ENCODE measurements around the gene IGSF11.

Gene IGSF11

DNA sequence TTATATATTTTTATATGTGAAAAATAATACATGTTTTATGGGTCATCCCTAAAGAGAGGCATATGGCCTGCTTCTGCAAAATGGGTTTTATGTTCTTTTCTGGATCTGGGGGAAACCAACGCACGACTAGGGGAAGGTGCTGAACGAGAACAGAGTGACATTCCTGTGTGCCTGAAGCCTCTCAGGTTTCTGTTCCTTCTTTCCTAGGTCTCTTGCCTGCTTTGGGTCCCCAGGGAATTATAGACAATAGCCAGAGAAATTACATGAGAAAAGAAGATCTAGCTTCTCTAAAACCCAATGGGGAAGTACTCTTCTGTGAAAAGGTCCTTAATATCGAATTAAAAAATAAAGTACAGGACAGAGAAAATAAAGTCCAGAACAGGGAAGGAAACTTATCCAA, 66.5 kb downstream of the IGSF11 start:
- Histone ChIP-seq H3K9ac (ENCODE audit: insufficient read length, low read depth) (no peak overlapping the region), H3K4me1 (ENCODE audit: insufficient read depth, insufficient read length) (no peaks in the 10 kb centered on the region), H3K4me3 (ENCODE audit: insufficient read length, low read depth) (no peak overlapping the region), H3K9me3 (ENCODE audit: insufficient read depth, low read length) (no peaks in the 10 kb centered on the region), H3K36me3 (ENCODE audit: insufficient read depth, insufficient read length, low read length) (no peaks in the 10 kb centered on the region), H3K27me3 (ENCODE audit: insufficient read depth, insufficient read length) (no peaks in the 10 kb centered on the region)
- DNase-seq (ENCODE audit: low read depth, low spot score): peak; percentile 48
- TF ChIP-seq SUZ12 (IDR thresholded peaks at IDR 0.05; ENCODE audit: extremely low read depth, insufficient read depth, insufficient read length) (no peak), YY1 (IDR thresholded peaks at IDR 0.05; ENCODE audit: insufficient read depth, insufficient read length) (no peak), ZNF274 (IDR thresholded peaks at IDR 0.05; ENCODE audit: low read depth, low read length) (no peak)

DNA sequence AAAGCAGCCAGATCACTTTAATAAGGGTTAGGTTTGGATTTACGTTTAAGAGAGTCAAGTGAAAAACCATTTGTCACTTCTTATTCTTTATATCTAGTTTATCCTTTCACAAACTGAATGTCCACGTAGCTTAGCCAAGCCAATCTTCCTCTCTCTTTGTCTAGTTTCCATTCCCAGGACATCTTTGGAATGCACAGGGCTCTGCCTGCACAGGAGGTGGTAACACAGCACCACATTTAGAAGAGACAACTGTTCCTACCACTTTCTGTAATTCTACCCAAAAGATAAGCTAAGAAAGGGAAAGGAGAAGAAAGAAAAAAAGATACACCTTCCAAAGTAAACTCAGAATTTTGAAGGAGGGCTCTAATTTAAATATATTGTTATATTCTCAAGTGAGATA, 67.9 kb downstream of the IGSF11 start:
- Histone ChIP-seq H3K27me3 (ENCODE audit: insufficient read depth, insufficient read length) (no peaks in the 10 kb centered on the region), H3K4me1 (ENCODE audit: insufficient read depth, insufficient read length) (no peaks in the 10 kb centered on the region), H3K9ac (ENCODE audit: insufficient read length, low read depth) (no peak overlapping the region), H3K9me3 (ENCODE audit: insufficient read depth, low read length) (no peaks in the 10 kb centered on the region), H3K36me3 (ENCODE audit: insufficient read depth, insufficient read length, low read length) (no peaks in the 10 kb centered on the region), H3K4me3 (ENCODE audit: insufficient read length, low read depth) (no peak overlapping the region)
- DNase-seq (ENCODE audit: low read depth, low spot score): no peak
- TF ChIP-seq ZNF274 (IDR thresholded peaks at IDR 0.05; ENCODE audit: low read depth, low read length) (no peak), YY1 (IDR thresholded peaks at IDR 0.05; ENCODE audit: insufficient read depth, insufficient read length) (no peak), SUZ12 (IDR thresholded peaks at IDR 0.05; ENCODE audit: extremely low read depth, insufficient read depth, insufficient read length) (no peak)

DNA sequence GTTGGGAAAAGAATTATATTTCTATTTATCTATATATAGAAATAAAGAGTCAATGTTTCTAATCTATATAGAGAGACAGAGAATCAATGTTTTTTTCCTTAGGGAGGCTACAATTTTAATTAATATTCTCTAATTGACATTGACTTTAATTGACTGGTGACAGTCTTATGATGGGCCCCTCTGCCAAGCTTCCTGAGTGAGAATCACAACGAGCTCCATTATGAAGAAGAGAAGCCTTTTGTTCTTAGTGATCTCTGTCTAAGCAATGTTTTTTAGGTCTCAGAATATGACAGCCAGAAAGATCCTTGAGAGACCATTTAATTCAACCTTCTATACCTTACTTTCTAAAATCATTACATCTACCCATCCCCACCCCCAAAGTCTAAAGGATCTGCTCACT, 70.9 kb downstream of the IGSF11 start:
- TF ChIP-seq YY1 (IDR thresholded peaks at IDR 0.05; ENCODE audit: insufficient read depth, insufficient read length): no peak
- no peak for TF ChIP-seq ZNF274 (IDR thresholded peaks at IDR 0.05; ENCODE audit: low read depth, low read length)
- Histone ChIP-seq H3K4me1 (ENCODE audit: insufficient read depth, insufficient read length) (no peaks in the 10 kb centered on the region), H3K36me3 (ENCODE audit: insufficient read depth, insufficient read length, low read length) (no peaks in the 10 kb centered on the region), H3K27me3 (ENCODE audit: insufficient read depth, insufficient read length) (no peaks in the 10 kb centered on the region), H3K9ac (ENCODE audit: insufficient read length, low read depth) (no peak overlapping the region), H3K4me3 (ENCODE audit: insufficient read length, low read depth) (no peak overlapping the region), H3K9me3 (ENCODE audit: insufficient read depth, low read length) (no peaks in the 10 kb centered on the region)
- DNase-seq (ENCODE audit: low read depth, low spot score): no peak

DNA sequence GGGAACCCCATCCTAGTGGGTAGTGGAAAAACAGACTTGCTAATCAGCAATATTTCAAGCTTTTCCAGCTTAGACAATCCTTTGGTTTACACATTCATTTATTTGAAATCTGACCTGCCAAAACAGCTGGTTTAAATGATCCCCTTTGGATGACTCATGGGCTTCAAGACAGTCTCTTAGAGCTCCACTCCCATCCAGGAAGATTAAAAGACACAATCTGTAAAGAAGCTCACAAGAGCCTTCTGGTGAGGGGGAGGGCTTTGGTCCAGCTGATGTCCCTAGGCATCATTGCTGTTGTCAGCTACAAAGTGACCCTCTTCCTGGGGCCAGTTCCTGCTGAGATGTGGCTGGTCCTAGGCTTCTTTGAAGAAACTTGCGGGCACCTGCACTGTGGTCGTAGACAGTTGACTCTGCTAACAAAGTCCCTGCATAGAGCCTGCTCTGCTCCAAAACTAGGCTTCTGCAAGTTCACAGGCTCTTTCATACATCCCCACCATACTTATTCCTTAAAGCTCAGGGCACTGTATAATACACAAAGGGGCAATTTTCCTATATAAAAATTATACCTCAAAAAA, 73.7 kb downstream of the IGSF11 start:
- Histone ChIP-seq H3K4me1 (ENCODE audit: insufficient read depth, insufficient read length) (no peaks in the 10 kb centered on the region), H3K9ac (ENCODE audit: insufficient read length, low read depth) (no peak overlapping the region), H3K36me3 (ENCODE audit: insufficient read depth, insufficient read length, low read length) (no peaks in the 10 kb centered on the region), H3K4me3 (ENCODE audit: insufficient read length, low read depth) (no peak overlapping the region), H3K9me3 (ENCODE audit: insufficient read depth, low read length) (no peaks in the 10 kb centered on the region), H3K27me3 (ENCODE audit: insufficient read depth, insufficient read length) (no peaks in the 10 kb centered on the region)
- no peak for DNase-seq (ENCODE audit: low read depth, low spot score)
- TF ChIP-seq YY1 (IDR thresholded peaks at IDR 0.05; ENCODE audit: insufficient read depth, insufficient read length): no peak
- TF ChIP-seq ZNF274 (IDR thresholded peaks at IDR 0.05; ENCODE audit: low read depth, low read length): no peak
- no peak for TF ChIP-seq SUZ12 (IDR thresholded peaks at IDR 0.05; ENCODE audit: extremely low read depth, insufficient read depth, insufficient read length)

DNA sequence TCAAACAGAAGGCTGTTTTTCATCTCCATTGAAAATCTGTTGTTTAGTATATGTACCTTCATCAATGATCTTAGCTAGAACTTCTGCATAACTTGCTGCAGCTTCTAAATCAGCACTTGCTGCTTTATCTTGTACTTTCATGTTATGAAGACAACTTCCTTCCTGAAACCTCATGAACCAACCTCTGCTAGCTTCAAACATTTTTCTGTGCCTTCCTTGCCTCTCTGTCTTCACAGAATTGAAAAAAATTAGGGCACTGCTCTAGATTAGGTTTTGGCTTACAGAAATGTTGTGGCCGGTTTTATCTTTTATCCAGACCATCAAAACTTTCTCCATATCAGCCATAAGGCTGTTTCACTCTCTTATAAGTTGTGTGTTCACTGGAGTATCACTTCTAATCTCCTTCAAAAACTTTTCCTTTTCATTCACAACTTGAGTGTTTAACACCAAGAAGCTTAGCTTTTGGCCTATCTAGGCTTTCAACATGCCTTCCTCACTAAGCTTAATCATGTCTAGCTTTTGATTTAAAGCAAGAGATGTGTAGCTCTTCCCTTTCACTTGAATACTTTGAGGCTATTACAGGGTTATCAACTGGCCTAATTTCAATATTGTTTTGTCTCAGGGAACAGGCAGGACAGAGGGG, 78.6 kb downstream of the IGSF11 start:
- Histone ChIP-seq H3K36me3 (ENCODE audit: insufficient read depth, insufficient read length, low read length) (no peaks in the 10 kb centered on the region), H3K4me3 (ENCODE audit: insufficient read length, low read depth) (no peak overlapping the region), H3K4me1 (ENCODE audit: insufficient read depth, insufficient read length) (no peaks in the 10 kb centered on the region), H3K9ac (ENCODE audit: insufficient read length, low read depth) (no peak overlapping the region), H3K9me3 (ENCODE audit: insufficient read depth, low read length) (no peaks in the 10 kb centered on the region; the same call in 1 of the 2 replicates), H3K27me3 (ENCODE audit: insufficient read depth, insufficient read length) (no peaks in the 10 kb centered on the region)
- DNase-seq (ENCODE audit: low read depth, low spot score): no peak
- TF ChIP-seq ZNF274 (IDR thresholded peaks at IDR 0.05; ENCODE audit: low read depth, low read length): no peak
- no peak for TF ChIP-seq YY1 (IDR thresholded peaks at IDR 0.05; ENCODE audit: insufficient read depth, insufficient read length)

DNA sequence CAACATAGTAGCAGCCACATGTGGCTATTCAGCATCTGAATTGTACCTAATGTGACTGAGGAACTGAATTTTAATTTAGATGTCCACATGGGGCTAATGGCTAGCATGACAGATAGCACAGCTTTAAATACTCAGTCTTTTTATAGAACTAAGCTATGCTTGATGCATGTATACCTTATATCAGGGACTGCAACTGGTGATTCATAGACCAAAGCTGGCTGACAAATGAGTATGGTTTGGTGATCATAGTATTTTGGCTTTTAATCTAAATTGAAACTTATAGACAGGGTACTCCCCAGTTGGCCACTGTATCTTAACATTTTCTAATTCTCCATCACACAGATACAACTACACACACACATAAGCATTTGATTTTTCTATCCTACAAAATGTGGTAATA, 83.6 kb downstream of the IGSF11 start:
- H3K9ac ChIP-seq (ENCODE audit: insufficient read length, low read depth): no peak overlapping the region
- DNase-seq (ENCODE audit: low read depth, low spot score): no peak
- H3K27me3 ChIP-seq (ENCODE audit: insufficient read depth, insufficient read length): no peaks in the 10 kb centered on the region

DNA sequence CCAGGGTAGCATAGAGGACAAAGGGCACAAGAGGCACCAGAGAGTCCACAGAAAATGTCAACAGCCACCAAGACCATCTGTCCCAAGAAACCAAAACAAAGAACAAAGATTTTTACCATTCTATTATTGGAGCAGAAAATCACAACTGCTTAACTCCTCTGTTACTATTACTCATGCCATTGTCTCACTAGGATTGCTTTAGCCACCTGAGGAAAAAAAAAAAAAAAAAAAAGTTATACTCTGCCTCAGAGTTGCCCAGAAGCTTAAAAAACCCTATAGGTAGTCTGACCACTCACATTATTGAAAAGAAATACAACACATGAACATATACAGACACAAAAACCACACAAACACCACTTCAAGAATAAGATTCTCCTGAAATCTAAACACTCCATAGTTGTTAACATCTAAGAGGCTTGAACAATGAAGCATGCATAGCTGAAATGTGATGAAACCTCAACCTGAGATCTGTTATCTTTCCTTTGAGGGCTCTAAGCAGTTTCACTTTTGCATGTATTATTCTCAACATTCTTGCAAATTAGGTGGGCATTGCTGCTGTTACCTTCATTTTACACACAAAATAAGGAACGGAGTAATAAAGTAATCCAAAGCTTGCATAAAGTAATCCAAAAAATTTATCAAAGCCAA, 85.4 kb downstream of the IGSF11 start:
- no peaks in the 10 kb centered on the region for H3K9me3 ChIP-seq (ENCODE audit: insufficient read depth, low read length)
- H3K27me3 ChIP-seq (ENCODE audit: insufficient read depth, insufficient read length): no peaks in the 10 kb centered on the region
- DNase-seq (ENCODE audit: low read depth, low spot score): no peak
- no peak overlapping the region for H3K9ac ChIP-seq (ENCODE audit: insufficient read length, low read depth)
- no peak for TF ChIP-seq YY1 (IDR thresholded peaks at IDR 0.05; ENCODE audit: insufficient read depth, insufficient read length)
- TF ChIP-seq SUZ12 (IDR thresholded peaks at IDR 0.05; ENCODE audit: extremely low read depth, insufficient read depth, insufficient read length): no peak
- no peak for TF ChIP-seq ZNF274 (IDR thresholded peaks at IDR 0.05; ENCODE audit: low read depth, low read length)
- no peaks in the 10 kb centered on the region for H3K36me3 ChIP-seq (ENCODE audit: insufficient read depth, insufficient read length, low read length)
- no peak overlapping the region for H3K4me3 ChIP-seq (ENCODE audit: insufficient read length, low read depth)
- no peaks in the 10 kb centered on the region for H3K4me1 ChIP-seq (ENCODE audit: insufficient read depth, insufficient read length)

More for the DNA sequence above, 83.6 kb downstream of the IGSF11 start:
- no peak overlapping the region for H3K4me3 ChIP-seq (ENCODE audit: insufficient read length, low read depth)
- no peaks in the 10 kb centered on the region for H3K4me1 ChIP-seq (ENCODE audit: insufficient read depth, insufficient read length)
- no peak for TF ChIP-seq YY1 (IDR thresholded peaks at IDR 0.05; ENCODE audit: insufficient read depth, insufficient read length)
- no peak for TF ChIP-seq SUZ12 (IDR thresholded peaks at IDR 0.05; ENCODE audit: extremely low read depth, insufficient read depth, insufficient read length)
- TF ChIP-seq ZNF274 (IDR thresholded peaks at IDR 0.05; ENCODE audit: low read depth, low read length): no peak
- no peaks in the 10 kb centered on the region for H3K36me3 ChIP-seq (ENCODE audit: insufficient read depth, insufficient read length, low read length)
- H3K9me3 ChIP-seq (ENCODE audit: insufficient read depth, low read length): no peaks in the 10 kb centered on the region; the same call in 1 of the 2 replicates
